ENCODE measurements around the gene PHF2.
"Not testable (repeated sequence)": the region's sequence is repeated elsewhere in the genome, so short reads cannot be mapped to it uniquely, and the experiment has no call there.

PHF2 gene

DNA sequence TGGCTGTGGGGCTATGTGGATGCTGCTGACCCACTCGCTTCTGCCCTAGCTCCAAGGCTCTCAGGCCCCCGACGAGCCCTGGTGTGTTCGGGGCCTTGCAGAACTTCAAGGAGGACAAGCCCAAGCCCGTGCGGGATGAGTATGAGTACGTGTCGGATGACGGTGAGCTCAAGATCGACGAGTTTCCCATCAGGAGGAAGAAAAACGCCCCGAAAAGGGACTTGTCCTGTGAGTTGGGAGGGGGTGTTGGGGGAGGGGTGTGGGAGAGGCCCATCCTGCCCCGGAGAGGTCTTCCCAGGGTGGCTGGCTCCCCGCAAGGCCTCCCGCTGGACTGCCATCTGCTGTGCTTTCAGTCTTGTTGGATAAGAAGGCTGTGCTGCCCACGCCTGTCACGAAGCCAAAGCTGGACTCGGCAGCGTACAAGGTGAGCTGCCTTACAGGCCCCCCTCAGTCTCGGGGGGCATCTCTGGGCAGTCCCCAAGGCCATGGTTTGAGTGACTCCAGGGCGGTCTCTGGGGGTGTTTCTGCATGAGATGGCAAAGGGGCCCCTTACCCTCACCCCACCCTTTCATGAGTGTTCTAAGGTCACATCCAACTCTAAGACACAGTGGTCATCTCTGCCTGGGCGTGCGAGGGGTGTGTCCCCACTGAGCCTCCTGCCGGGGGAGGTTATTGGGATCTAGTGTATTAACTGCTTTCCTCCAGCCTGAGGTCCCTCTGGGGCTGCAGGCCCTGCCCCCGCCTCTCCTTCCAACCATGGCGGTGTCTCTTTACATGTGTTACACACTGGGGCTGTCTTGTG is 89.5 kb downstream of the PHF2 start:
- no peak for DNase-seq (ENCODE audit: low read depth in 2 of 2)

DNA sequence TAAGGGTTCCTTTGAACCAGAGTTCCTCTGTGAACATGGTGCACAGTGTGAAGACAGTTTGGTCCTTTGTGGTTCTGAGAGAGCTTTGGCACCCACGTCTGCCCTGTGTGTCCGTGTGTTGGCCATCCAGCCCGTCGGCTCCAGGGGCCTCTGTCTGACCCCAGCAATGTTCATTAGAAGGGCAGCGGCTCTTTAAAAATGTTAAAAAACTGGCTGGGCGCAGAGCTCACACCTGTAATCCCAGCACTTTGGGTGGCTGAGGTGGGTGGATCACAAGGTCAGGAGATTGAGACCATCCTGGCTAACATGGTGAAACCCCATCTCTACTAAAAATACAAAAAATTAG is 90.0 kb downstream of the PHF2 start:
- DNase-seq (ENCODE audit: low read depth in 2 of 2) = not testable (repeated sequence)

DNA sequence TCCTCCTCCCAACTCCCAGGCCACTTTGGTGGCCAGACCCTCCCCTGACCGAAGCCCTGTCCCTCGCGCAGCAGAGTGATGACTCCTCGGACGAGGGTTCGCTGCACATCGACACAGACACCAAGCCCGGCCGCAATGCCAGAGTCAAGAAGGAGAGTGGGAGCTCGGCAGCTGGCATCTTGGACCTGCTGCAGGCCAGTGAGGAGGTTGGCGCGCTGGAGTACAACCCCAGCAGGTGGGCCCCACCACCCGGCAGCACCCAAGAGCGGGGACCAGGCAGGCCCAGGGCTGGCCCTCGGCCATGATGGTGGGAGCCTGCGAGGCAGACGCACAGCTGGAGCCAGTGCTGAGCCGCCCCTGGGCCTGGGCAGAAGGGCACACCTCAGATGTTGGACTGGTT is 90.6 kb downstream of the PHF2 start:
- no peak for DNase-seq (ENCODE audit: low read depth in 2 of 2)

DNA sequence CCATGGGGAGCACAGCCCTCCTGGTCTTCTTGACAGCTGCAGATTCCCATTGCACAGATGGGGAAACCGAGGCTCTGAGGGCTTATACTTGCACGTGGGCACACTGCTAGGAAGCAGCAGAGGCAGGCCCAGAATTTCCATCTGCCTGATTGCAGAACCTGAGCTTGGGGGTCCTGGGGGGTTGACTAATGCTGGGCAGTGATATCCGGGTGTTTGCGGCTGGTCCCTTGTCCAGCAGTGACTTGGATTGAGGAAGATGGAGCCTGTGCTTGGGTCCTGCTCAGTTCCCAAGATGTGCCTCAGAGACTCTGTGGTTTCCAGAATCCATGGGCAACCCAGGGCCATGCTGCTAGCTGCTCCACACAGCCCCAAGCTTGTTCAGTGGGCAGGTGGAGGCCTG is 91.2 kb downstream of the PHF2 start:
- DNase-seq (ENCODE audit: low read depth in 2 of 2) = no peak

DNA sequence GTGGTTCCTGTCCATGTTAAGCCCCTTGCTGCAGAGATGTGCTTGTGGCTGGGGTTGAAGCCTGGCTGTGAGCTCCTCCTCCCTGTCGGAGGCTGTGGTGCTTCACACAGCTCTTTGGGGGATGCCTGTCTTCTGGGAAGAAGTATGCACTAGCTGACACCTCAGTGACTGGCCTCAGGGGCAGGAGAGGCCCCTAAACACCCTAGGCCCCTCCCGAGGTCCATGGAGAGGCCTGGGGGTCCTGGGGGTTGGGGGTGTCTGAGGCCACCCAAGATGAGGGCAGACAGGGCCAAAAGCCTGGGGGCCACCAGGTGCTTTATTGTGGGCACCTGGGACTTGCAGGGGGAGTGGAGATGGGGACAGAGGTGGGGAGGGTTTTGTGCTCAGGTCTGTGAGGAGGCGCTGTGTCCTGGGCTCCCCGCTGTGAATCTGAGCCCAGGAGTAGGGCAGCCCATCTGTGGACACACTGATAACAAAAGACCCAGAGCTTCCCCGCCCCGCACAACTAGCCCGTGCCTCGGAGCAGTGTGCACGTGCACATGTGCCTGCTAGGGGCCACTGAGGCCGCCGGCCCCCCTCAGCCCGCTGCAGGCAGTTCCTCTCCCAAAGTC is 92.0 kb downstream of the PHF2 start:
- DNase-seq (ENCODE audit: low read depth in 2 of 2) = no peak

DNA sequence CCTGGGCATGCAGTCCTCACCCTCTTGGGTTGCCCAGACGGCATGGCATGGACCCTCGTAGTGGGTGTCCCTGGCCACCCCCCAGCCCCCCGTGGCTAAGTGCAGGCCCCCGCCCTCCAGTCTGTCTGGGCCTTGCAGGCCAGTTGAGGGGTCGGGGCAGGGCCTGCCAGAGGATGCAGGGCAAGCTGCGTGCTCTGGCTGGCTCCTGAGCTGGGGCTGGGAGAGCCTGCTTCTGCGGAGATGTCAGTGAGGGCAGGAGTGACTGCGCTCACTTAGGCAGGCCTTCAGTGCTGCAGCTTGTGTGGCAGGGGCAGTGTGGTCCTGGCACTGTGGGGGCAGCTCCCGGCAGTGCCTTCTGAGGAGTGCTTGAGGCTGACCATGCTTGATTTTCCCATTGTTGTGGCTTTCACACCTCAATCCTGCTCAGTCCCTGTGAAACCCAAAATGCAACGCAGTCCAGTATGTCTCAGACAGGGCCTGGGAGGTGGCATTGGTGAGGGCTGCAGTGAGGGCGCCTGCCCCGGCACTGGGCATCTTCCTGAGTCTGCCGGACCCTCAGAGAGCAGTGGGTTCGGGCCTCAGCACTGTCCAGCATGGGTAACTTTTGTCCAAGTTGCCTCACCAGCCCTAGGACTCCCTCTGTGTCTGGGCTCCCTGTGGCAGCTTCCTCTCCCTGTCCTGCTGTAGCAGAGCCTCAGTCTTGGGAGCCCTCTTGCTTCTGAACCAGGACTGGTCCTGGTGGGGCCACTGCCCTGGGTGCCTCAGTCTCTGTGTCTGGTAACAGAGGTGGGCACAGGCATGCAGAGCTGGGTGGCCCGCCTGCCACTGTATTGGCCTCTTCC is 93.0 kb downstream of the PHF2 start:
- no peak for DNase-seq (ENCODE audit: low read depth in 2 of 2)

DNA sequence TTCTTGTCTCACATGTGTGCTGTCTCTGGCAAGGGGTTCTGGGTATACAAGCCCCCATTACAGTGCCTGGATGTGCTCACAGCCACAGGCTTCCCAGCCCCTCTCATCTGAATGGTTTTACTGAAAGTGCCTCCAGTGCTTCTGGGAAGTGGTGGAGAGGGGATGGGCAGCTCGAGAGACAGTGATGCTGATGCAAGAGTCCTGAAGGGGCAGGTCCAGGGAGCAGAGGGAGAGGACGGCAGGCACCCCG is 93.5 kb downstream of the PHF2 start:
- DNase-seq (ENCODE audit: low read depth in 2 of 2) = no peak

DNA sequence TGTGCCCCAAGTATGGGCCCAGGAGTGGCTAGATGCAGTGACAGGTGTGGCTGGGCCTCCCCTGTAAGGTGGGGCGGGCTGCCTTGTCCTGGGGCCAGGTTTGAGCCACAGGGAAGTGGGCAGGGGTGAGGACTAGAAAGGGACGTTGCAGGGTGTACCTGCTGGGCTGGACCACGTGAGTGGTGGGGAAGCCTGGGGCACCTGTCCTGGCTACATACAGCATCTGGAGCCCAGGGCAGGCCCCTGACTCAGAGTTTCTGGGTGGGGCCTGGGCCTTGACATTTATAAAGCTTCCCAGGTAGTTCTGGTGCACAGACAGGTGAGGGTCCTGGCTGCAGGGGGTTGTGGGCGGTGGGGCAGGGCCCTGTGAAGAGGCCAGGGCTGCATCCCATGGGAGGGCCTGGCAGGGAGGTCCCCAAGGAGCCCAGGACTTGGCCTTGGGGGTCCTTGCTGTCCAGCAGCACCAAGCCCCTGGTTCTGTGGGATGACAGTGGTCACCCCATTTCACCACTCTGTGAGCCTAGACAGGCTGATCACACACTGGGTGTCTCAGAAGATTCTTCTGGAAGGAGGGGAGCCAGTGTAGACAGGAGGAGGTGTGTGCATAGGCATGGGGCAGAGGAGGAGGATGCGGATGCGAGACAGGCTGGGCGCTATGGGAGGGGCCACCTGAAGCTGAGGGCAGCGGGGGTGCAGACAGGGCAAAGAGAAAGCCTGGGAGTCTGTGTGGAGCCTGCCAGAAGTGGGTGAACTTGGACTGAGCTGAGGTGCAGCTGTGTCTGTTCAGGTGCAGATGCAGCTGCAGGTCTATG is 94.0 kb downstream of the PHF2 start:
- DNase-seq (ENCODE audit: low read depth in 2 of 2) = no peak

DNA sequence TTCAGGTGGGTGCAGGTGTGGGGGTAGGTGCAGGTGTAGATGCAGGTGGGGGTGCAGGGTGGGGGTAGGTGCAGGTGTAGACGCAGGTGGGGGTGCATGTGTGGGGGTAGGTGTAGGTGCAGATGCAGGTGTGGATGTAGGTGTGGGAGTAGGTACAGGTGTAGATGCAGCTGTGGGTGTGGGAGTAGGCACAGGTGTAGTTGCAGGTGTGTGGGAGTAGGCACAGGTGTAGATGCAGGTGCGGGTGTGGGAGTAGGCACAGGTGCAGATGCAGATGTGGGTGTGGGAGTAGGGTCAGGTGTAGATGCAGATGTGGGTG is 94.6 kb downstream of the PHF2 start:
- no peak for DNase-seq (ENCODE audit: low read depth in 2 of 2)

DNA sequence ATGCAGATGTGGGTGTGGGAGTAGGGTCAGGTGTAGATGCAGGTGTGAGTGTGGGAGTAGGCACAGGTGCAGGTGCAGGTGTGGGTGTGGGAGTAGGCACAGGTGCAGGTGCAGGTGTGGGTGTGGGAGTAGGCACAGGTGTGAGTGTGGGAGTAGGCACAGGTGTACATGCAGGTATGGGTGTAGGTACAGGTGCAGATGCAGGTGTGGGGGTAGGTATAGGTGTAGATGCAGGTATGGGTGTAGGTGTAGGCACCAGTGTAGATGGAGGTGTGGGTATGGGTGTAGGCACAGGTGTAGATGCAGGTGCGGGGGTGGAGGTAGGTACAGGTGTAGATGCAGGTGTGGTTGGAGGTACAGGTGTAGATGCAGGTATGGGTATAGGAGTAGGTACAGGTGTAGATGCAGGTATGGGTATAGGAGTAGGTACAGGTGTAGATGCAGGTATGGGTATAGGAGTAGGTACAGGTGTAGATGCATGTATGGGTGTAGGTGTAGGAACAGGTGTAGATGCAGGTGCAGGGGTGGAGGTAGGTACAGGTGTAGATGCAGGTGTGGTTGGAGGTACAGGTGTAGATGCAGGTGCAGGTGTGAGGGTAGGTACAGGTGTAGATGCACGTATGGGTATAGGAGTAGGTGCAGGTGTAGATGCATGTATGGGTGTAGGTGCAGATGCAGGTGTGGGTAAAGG is 96.1 kb downstream of the PHF2 start:
- DNase-seq (ENCODE audit: low read depth in 2 of 2) = not testable (repeated sequence)

DNA sequence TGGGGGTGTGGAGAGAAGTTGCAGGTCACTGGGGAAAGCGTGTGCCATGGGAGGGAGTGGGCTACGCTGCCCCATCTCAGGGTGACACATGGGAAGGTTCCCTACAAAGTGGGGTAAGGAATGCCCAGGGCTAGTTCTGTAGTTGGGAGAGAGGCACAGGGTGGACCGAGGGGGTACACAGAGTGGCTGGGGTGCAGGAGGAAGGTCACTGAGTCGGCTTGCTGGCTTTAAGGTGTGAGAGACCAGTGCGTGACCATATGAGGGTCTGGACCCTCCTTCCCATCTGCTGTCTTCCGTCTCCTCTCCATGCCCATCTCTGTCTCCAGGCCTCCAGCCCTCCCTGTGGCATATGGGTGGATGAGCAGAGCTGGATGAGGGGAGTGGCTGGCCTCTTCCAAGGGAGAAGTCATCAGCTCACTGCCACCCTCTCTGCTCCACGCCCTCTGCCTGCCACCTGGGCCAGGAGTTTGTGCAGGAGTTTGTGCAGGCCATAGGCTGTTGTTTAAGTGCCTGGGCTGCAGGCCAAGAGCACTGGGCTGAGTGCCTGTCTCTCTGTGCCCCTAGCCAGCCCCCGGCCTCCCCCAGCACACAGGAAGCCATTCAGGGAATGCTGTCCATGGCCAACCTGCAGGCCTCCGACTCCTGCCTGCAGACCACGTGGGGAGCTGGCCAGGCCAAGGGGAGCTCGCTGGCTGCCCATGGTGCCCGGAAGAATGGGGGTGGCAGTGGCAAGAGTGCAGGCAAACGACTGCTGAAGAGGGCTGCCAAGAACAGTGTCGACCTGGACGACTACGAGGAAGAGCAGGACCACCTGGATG is 96.8 kb downstream of the PHF2 start:
- no peak for DNase-seq (ENCODE audit: low read depth in 2 of 2)

DNA sequence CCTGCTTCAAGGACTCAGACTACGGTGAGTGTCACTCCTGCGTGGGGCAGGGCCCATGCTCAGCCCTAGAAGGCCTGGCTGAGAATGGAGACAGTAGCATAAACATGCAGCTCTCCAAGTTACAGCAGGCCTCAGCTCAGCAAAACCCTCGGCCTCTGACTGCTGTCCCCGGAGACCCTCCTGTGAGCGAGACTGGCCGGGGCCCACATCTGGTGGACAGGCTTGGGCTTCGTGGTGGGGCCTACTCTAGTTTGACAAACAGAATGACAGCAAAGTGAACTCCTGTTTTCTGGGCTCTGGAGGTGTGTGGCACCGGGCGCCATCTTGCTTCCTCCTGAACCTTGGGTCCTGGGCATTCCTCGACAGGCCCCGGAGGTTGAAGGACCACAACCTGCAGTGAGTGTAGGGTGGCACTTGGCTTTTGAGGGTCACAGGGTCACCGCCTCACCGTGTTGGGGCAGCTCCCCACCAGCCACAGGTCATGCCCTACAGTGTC is 97.5 kb downstream of the PHF2 start:
- DNase-seq (ENCODE audit: low read depth in 2 of 2) = no peak

DNA sequence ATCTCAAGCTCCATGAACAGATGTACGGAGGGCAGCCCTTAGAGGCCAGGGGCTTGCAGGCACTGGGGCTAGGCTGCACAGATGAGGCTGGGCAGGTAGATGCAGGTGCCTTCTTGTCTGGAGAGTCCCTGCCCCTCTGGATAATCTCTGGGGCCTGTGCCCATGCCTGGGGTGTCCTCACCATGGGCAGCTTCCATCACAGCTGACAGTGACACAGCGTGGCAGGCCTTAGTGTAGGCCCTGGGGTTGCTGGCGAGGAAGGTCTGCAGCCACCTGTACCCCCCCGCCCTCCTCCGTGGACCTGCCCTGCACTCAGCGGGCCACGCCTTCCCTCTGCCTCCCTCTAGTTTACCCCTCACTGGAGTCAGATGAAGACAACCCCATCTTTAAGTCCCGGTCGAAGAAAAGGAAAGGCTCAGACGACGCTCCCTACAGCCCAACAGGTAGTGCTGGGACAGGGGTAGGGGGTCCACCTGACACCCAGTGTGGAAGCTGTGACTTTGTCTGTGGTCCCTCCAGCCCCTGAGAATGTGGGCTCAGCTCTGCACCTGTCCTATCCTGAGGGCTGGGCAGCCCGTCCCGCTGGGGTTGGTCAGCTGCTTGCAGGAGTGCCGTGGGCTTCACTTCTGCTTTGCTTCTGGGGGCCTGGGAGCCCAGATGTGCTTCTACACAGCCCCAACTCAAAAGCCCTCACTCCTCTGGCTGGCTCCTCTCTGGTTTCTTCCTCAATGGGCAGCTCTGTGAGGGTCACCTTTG is 98.4 kb downstream of the PHF2 start:
- DNase-seq (ENCODE audit: low read depth in 2 of 2) = no peak

DNA sequence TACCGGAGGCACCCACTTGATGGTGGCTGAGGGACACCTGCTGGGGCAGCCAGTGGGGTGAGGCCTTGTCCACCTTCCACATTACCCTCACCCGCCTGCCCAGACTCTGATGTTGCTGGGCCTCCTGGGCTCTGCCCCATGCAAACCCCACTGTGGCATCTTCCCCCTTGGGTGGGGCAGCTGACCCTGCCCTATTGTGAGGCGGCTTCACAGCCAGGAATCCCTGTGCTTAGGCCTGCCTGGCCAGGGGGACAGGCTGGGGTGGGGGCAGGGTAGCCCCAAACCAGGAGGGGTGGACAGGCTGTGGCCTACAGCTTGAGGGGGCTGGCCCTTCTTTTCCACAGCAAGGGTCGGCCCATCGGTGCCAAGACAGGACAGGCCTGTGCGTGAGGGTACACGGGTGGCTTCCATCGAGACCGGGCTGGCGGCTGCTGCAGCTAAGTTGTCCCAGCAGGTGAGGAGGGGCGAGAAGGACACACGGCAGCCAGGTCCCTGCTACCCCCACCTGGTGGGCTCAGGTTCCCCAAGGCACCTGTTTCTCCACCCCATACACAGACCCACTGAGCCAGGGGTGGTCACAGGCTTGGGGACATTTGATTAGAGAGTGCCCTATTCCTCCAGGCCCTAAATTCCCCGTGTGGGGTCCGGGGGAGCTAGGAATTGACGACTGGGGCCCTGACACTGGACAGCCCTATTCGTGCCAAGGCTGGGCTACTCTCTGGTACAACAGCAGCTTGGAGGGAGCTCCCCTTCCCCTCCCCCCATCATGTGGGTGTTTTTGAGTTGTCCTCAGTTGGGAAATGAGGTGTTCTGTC is 99.2 kb downstream of the PHF2 start:
- no peak for DNase-seq (ENCODE audit: low read depth in 2 of 2)

DNA sequence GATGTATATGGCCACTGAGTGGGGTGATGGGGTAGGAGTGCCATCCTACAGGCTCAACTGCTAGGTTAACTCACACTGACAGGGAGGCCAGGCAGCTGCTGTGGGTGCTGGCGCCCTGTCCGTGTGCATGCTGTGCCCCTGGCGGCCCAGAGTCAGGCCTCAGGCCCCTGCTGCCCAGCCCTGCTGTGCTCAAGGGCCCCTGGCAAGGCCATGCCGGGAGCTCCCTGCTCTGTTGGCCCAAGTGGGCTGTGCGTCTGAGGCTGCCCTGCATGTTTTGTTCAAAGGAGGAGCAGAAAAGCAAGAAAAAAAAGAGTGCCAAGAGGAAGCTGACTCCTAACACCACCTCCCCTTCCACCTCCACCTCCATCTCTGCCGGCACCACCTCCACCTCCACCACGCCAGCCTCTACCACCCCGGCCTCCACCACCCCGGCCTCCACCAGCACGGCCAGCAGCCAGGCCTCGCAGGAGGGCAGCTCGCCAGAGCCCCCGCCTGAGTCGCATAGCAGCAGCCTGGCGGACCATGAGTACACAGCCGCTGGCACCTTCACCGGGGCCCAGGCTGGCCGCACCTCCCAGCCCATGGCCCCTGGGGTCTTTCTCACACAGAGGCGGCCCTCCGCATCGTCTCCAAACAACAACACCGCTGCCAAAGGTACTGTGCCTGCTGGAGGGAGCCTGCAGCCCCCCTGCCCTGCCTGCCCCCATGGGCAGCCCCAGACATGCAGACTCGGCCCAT is 100.1 kb downstream of the PHF2 start:
- DNase-seq (ENCODE audit: low read depth in 2 of 2) = no peak

DNA sequence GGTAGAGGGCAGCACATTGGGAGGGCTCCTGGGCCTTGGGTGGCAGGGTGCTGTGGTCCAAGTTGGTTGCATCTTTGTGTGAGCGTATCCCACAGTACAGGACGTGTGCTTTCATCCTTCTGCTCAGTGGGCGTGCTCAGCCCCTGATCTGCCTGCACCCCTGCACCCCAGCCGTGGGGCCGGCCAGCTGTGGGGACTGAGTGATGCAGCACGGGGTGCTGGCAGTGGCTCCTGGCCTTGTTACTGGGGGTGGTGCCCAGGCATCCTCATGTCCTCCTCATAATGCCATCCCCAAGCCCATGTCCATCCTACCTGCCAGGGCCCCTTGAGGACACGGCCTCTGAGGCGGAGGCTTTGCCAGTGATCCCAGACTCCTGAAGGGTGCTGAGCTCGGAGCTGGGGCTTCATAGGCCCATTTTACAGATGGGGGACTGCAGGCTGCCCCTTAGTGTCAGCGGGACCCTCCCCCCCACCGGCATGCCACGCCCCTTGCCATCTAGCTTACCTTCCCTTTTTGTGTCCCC is 100.7 kb downstream of the PHF2 start:
- no peak for DNase-seq (ENCODE audit: low read depth in 2 of 2)

DNA sequence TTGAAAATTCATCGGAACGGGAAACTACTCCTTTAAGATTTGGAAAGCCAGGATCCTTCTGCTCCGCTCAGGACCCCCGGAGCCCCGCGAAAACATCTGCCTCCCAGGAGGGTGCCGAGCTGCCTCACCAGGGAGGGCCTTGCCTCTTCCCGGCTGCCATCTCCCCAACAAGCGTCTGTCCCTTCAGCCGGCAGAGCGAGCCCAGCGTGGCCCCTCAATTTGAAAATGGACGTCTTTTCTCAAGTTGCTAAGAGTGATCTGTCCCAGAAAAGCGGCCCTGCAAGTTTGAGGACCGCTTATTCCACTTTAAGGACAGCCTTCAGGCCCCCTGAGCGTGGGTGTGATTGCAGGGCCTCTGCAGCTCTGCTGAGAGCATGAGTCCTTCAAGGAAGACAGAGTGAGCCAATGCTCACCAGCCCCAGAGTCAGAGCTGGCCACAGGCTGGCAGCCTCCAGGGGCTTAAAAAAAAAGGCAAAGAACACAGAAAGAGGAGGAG is 101.3 kb downstream of the PHF2 start:
- DNase-seq (ENCODE audit: low read depth in 2 of 2) = no peak

All from stimulated activated CD4-positive, alpha-beta T cell treated with anti-CD3 and anti-CD28 coated beads, Interleukin-1b, Interleukin-23, amount 100 ng/mL, for 4 hours (primary cell).